NAMALWA (cell line): ENCODE results near the gene CTSD.
"Not testable (repeated sequence)": the region's sequence is repeated elsewhere in the genome, so short reads cannot be mapped to it uniquely, and the experiment has no call there.

Experiments used
- DNase-seq: peaks from one replicate; pipeline ENCODE4 v3.0.0-alpha.2; 2015; ENCODE audit warnings: low spot score

Gene CTSD

GRCh38 chr11:1763796-1764661, at the start of gene CTSD:
Gene CTSD (minus strand): TSS chr11:1763927. CDS start chr11:1763859, 68 bp downstream.
- peak; percentile 82 for DNase-seq

DNA sequence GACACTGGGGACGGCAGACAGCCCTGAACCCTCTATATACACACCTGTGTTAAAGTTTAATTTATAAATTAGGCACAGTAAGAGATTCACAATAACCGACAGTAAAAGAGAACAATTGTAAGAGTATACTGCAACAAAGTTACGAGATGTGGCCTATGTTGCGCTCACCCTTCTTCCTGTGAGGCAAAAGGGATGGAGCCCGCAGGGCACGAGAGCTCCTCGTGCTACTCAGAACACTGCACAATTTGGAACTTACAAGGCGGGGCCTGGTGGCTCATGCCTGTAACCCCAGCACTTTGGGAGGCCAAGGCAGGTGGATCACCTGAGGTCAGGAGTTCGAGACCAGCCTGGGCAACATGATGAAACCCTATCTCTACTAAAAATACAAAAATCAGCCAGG, 49.6 kb upstream of the CTSD start:
- not testable (repeated sequence) for DNase-seq

GRCh38 chr11:1812801-1813200, 49.1 kb upstream of the CTSD start:
- no peak for DNase-seq

- no peak for DNase-seq
Measured at GRCh38 chr11:1812274-1812673, 48.5 kb upstream of the CTSD start.

GRCh38 chr11:1810761-1811160, 47.0 kb upstream of the CTSD start:
- no peak for DNase-seq

GRCh38 chr11:1807264-1807995, 43.7 kb upstream of the CTSD start:
- DNase-seq = no peak

GRCh38 chr11:1805525-1805924, 41.8 kb upstream of the CTSD start:
- no peak for DNase-seq

DNA sequence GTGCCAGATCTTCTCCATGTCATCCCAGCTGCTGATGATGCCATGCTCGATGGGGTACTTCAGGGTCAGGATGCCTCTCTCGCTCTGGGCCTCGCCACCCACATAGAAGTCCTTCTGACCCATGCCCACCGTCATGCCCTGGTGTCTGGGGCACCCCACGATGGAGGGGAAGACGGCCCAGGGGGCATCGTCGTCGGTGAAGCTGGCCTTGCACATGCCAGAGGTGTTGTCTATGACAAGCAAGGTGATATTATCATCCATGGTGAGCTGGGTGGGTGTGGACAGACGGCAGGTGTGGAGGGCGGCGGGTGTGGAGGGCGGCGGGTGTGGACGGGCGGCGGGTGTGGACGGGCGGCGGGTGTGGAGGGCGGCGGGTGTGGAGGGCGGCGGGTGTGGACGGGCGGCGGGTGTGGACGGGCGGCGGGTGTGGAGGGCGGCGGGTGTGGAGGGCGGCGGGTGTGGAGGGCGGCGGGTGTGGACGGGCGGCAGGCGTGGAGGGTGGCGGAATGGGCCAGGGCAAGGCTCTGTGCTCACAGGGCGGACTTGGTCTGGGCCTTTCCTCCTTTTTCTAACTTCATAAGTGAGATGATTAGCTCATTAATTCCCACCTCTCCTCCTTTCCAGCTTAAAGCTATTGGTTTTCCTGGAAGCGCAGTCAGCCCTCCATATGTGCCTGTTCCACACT, 40.2 kb upstream of the CTSD start:
- not testable (repeated sequence) for DNase-seq

GRCh38 chr11:1803246-1803645, 39.5 kb upstream of the CTSD start:
- no peak for DNase-seq

- no peak for DNase-seq
Measured at GRCh38 chr11:1797391-1798125, 33.8 kb upstream of the CTSD start.

- DNase-seq = no peak
Measured at GRCh38 chr11:1796413-1797011, 32.8 kb upstream of the CTSD start.

GRCh38 chr11:1793081-1793480, 29.4 kb upstream of the CTSD start:
- no peak for DNase-seq

DNA sequence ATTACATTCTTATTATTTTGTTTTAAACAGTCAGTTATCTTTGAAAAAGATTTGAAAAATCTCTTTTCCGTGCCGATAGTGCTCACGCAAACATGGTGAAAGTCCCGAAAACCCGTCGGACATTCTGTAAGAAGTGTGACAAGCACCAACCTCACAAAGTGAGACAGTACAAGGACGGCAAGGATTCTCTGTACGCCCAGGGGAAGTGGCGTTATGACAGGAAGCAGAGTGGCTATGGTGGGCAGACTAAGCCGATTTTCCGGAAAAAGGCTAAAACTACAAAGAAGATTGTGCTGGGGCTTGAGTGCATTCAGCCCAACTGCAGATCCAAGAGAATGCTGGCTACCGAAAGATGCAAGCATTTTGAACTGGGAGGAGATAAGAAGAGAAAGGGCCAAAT, 28.7 kb upstream of the CTSD start:
- no peak for DNase-seq

- DNase-seq = no peak
Measured at GRCh38 chr11:1791912-1792311, 28.2 kb upstream of the CTSD start.

DNA sequence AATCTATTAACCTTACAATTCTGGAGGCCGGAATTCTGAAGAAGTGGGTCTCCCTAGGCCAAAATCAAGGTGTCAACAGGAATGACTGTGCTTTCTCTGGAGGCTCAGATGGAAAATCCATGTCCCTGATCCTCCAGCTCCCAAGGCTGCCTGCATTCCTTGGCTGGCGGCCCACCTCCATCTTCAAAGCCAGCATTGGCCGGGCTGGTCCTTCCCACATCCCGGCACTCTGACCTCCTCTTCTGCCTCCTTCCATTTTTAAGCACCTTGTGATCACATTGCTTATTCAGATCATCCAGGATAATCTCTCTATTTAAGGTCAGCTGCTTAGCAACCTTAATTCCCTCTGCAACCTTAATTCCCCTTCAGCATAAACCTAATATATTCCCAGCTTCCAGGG, 22.7 kb upstream of the CTSD start:
- no peak for DNase-seq

DNA sequence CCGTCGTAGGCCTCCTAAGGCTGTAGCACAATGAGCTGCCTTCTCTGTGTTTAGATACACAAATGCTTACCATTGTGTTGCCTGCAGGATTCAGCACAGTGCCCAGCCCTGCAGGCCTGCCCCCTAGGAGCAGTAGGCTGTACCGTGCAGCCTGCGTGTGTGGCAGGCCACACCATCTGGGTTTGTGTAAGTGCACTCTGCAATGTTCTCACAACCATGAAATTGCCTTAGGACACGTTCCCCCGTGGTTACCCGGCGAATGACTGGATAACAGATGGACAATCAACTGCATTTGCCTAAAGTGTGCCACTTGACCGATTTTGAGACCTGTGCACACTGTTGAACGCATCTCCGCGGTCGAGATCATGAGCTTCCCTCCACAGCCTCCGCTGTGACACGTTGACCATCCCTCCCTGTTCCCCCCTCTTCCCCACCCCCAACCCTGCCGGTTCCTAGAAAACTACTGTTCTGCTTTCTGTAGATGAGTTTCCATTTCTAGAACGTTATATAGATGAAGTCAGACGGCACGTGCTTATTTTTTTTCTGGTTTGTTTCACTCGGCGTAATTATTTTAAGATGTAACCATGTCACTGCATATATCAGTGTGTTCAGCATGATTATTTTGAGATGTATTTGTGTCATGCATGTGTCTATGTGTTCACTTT, 22.2 kb upstream of the CTSD start:
- DNase-seq = no peak

GRCh38 chr11:1784761-1785650, 21.3 kb upstream of the CTSD start:
- DNase-seq = no peak

- DNase-seq = no peak
Measured at GRCh38 chr11:1783725-1784529, 20.2 kb upstream of the CTSD start.
